ENCODE results near the gene TMEM165.

GRCh38 chr4:55435141-55435841, 39.5 kb downstream of the TMEM165 start:
- TF ChIP-seq POLR2A (IDR thresholded peaks at IDR 0.05) (no peak), CTCF (IDR thresholded peaks at IDR 0.05) (no peak)
